ENCODE measurements around the gene ZNF496.

- TF ChIP-seq, protein P1, sequence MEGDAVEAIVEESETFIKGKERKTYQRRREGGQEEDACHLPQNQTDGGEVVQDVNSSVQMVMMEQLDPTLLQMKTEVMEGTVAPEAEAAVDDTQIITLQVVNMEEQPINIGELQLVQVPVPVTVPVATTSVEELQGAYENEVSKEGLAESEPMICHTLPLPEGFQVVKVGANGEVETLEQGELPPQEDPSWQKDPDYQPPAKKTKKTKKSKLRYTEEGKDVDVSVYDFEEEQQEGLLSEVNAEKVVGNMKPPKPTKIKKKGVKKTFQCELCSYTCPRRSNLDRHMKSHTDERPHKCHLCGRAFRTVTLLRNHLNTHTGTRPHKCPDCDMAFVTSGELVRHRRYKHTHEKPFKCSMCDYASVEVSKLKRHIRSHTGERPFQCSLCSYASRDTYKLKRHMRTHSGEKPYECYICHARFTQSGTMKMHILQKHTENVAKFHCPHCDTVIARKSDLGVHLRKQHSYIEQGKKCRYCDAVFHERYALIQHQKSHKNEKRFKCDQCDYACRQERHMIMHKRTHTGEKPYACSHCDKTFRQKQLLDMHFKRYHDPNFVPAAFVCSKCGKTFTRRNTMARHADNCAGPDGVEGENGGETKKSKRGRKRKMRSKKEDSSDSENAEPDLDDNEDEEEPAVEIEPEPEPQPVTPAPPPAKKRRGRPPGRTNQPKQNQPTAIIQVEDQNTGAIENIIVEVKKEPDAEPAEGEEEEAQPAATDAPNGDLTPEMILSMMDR (IDR thresholded peaks at IDR 0.05), result no peak
- TF ChIP-seq POLR2A (IDR thresholded peaks at IDR 0.05), result no peak
- TF ChIP-seq EP300 (IDR thresholded peaks at IDR 0.05), result no peak
Measured at GRCh38 chr1:247303216-247303615, 28.5 kb downstream of the ZNF496 start.
